HG03175 (cell line): ENCODE results near the gene TCTN1.
A peak's percentile ranks its signal among the peaks of the same experiment; 100 is the strongest.

Source experiments
- ATAC-seq: cut with Tn5 transposase; IDR thresholded peaks from one replicate; pipeline ENCODE4 v1.9.1; 2021; ENCODE audit warnings: mild to moderate bottlenecking, moderate library complexity; ENCODE audit not compliant: unreplicated experiment

TCTN1 gene

DNA sequence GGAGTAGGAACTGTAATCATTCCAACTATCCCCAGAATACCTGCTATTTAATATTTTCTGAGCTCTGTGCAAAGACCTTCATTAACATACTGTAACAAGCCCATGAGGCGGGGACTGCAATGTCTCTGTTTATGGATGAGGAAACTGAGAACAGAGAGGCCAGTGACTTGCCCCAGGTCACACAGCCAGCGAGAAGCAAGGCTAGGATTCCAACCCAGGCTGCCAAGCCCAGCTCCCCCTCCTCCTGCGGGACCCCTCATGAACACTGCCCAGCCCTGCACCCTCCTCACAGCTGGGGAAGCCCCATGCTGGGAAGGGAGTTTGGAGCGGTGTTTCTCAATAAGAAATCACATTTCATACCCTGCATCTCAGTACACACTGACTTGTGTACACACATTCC, 64.1 kb downstream of the TCTN1 start:
- no peak for ATAC-seq

DNA sequence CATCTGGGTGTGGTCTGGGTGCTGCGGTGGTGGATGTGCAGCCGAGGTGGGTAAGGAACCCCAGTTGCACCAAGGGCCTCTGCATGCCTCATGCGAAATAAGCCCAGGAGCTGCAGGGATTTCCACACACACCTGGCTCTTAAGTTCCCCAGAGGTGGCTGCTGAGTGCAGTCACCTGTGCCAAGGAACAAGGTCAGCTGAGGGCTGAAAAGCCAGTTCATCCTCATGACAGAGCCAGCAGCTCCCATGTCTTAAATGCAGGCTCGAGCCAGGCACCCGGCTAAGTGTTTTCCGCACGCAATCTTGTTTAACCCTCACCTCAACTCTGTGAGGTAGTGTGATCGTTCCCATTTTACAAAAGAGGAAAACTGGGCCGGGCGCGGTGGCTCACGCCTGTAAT, 65.3 kb downstream of the TCTN1 start:
- no peak for ATAC-seq

DNA sequence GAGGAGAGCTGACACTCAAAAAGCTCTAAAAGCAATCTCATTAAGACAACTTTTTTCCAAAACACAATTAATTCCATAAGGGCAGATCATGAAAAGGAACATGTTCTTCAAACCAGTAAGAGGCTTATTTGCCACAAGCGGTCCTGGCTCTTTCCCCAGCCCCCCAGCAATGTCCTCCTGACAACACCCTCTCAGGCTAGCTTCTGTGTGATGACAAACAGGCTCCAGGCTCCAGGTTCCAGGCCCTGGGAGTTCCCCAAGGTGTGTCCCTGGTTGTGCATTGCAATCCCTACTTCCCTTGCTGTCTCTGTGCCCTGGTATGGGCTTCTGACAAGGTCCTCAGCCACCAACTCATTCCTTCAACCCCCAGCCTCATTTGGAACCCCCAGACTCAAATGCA, 66.1 kb downstream of the TCTN1 start:
- no peak for ATAC-seq

DNA sequence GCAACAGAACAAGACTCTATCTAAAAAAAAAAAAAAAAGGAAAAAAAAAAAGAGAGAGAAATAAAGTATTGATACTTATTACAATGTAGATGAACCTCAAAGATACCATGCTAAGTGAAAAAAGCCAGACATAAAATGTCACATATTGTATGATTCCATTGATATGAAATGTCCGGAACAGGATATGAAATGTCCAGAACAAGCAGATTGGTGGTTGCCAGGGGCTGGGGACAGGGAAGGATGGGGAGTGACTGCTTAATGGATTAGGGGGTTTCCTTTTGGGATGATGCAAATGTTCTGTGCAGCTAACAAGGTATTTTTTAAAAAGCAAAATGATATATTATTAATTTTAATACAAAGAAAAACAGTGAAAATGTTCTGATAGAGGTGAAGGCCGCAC, 70.0 kb downstream of the TCTN1 start:
- no peak for ATAC-seq

DNA sequence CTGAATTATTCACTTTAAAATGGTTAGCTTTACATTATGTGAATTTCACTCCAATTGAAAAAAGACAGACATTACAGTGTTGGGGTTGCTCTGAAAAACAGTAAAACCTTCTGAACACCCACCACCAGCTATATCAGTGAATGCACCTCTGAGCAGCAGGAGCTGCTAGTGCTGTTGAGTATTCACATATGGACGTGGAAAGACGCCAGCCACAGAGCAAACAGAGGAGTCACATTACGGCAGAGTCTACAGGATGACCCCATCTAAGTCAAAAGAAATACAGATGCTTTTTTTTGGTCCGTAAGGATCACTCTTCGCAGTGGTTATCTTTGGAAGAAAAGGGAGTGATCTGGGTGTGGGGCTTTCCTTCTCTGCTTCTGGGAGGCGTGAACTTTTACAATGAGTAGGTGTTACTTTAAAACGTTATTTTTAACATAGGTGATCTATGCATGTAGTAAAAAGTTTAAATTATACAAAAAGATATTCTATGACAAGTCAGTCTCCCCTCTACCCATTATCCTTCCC, 70.4 kb downstream of the TCTN1 start:
- ATAC-seq = no peak

DNA sequence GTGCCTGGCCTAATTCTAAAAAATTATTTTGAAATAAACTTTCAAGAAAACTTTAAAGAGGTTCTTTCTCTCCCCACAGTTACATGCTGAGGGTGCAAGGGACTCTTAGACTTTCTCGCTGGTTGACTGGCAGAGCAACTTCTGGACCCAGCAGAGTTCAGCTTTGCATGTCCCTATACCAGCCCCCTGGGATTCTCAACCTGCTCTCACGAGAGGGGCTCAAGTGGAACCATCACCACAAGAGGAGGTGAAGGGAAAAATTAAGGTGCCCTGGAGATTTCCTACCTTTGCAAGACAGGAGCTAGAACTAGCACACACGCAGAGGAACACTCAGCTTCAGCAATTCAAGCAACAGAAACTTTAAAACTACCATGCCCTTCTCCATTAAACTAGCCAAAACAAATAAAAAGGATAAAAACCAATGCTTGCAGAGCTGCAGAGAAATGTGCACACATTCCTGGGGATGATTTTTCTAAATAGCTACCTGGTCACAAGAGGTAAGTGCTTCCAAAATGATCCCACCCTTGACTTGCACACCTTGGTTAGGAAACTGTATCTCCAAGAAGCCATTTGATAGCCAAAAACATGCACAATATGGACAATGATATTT, 72.5 kb downstream of the TCTN1 start:
- no peak for ATAC-seq

DNA sequence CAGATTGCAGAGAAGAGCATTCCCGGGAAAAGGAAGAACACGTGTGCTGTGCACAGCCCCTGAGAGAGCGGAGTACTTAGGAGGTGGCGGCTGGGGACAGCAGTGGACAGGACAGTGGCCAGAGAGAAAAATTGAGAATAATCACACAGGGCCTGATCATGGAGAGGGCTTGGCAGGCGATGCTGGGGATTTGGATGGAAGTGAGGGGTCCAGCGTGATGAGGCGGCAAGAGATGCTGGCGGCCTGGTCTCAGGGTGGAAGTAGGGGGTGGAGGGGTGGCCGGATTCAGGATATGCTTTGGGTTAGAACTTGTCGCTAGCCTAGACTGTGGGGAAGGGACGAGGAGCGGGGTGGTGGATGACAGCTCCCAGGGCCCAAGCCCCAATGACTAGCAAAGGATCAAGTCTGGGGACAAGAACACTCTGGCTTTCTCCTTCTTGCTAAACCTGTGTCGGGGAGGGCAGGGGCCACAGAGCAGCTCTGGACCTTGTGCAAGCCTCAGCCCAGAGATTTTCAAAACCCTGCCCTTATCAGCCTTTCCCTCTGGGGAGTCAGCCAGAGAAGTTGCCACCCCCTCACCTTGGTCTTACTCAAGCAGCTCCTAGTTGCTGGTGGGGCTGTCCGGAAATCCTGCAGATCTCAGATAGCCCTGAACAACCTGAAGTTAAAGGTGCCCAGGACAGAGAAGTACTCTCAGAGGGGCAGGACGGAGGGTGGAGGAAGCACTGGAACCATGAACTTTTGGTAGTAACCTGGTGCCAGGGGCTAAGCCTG, 73.7 kb downstream of the TCTN1 start:
- ATAC-seq = no peak

DNA sequence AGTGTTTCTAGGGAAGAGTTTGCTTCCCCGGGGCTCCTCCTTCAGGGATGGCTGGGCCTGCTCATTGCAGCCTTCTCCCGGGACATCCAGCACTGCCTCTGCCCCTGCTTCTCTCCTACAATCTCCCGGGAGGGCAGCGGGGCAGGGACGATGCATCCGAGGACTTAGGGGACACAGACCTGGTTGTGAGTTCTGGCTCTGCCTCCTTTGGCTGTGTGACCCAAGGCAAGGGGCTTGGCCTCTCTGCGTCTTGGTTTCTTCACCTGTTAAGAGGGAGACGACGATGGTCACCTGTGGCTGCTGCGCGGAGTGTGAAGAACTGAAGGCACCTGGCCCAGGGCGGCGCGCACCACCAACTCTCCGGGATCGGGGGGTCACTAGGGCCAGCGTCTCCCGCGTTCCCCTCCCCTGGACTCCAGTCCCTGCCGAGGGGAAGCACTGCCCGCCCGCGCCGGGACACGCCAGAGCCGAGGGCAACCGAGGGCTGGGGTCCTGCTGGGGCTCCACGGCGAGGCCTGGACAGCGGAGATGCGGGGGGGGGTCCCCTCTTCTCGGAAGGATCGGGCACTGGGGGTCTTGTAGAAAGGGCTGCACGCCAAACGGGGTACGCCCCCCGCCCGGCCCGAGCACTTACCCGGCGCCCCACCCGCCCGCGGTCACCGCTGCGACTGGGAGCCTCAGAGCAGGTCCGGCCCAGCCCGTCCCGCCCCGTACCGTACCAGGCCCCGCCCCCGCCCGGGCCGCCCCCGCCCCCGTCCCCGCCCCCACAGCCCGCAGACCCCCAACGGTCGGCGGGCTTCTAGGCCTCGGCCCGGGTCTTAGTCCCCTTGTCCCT, 74.7 kb downstream of the TCTN1 start, which contains the start of gene HVCN1:
HVCN1 (minus strand) TSS at position 670 of the 835 bp plus-strand sequence. CDS start 5,870 bp downstream, outside the sequence.
- ATAC-seq = peak; percentile 27

DNA sequence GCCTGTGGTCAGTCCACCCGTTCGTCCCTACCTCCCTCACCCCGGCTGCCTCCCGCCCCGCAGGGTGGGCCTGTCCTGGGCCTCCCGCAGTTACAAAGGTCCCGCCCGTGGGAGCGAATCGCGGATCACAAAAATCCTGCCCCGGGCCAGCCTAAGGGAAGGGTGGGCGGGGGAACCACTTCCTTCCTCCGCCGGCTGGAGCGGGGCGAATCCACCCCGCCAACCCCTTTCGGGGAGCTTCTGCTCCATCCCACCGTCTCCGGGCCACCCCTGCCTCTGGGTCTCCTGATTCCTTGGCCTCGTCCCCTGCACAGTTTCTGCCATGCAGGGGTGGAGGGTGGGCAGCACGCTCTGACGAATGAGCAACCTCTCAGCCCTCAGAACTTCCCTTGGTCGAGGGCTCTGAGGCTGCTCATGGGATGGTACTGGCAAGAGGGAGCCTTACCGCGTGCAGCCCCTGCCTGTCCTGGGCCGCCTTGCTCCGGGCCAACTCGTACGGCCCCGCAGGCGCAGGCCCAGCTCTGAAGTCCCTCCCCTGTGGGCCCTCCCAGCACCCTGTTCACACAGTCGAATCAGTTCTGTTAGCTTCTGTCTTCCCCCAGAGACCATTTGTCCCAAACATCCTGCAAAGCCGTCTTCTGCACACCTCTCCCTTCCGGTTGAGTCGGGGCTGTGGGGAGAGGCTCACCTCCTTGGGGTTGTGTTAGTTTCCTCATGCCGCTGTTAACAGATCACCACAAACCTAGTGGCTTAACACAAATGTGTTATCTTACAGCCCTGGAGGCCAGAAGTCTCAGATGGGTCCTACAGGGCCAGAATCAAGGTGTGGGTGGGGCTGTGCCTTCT, 75.6 kb downstream of the TCTN1 start:
- peak; percentile 54 for ATAC-seq

DNA sequence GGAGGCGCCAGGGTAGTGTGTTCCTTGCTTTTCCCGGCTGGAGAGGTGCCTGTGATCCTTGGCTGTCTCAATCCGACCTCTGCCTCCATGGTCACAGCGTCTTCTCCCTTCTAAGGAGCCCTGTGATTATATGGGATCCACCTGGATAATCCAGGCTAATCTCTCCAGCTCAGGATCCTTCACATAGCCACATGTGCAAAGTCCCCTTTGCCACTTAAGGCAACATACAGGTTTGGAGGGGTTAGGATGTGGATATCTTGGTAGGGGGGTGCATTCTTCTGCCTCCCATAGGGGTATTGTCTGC, 76.2 kb downstream of the TCTN1 start:
- no peak for ATAC-seq

DNA sequence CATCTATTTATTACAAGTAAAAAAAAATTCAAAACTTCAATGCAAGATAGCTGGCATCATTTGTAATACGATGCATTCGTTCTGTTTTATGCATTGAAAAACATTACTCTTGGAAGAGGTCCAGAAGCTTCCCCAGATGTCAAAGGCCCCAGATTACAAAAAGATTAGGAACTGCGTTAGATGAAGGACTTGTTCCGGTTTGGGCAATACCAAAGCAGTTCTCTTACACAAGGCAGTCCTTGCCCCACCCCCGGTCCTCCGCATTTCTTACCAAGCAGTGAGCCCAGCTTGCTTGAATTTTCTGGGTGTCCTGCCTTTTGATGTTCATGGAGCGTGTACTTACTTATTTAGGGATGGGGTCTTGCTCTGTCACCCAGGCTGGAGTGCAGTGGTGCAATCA, 79.8 kb downstream of the TCTN1 start:
- no peak for ATAC-seq

DNA sequence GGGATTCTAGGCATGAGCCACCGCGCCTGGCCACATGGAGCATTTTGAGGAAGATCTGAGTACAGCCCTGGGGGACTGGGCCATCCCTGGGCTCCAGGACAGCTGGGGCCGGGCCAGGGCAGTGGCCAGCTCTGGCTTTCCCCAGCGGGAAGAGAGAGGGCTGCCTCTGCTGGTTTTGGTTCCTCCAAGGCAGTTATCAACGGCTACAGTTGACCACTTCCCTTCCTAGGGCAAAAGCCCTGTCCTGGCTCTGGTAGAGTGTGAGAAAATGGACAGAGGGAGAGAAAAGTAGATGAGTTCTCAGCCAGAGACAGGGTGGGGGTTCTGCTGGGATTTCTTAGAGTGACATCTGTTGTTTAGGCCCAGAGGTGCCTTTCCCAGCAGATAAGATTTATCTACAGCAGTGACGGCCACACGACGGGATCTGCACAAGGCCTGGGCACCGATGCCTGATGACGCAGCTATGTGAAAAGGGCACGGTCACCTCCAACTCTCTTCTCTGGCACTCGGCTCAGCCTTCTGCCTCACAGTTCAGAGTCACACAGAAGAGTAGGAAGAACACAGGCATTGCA, 80.5 kb downstream of the TCTN1 start:
- no peak for ATAC-seq

DNA sequence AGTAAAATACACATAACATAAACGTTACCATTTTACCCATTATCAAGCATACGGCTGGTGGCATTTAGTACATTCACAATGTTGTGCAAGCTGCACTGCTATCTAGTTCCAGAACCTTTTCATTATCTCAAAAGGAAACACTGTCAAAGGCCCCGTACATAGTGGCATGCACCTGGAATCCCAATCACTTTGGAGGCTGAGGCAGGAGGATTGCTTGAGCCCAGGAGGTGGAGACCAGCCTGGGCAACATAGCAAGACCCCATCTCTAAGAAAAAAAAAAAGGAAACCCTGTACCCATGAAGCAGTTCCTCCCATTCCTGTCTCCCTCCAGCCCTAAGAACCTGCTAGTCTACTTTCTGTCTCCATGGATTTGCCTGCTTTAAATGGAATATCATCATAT, 82.4 kb downstream of the TCTN1 start:
- ATAC-seq = no peak

DNA sequence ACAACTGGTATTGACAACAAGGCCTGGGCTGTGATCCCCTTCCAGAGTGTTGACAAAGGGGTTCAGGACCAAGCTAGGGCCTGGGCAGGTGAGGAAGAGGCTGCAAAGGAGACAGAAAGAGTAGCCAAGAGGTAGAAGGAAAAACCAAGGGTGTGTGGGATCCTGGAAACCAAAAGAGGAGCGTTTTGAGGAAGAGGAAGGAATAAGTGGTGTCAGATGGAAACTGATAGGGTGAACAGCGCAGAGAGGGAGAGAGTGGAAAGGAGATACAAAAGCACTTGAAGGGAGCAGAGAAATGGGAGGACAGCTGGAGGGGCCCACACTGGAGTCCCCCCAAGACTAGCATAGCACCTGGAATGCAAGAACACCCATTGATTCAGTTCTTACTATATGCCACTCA, 83.3 kb downstream of the TCTN1 start:
- no peak for ATAC-seq

DNA sequence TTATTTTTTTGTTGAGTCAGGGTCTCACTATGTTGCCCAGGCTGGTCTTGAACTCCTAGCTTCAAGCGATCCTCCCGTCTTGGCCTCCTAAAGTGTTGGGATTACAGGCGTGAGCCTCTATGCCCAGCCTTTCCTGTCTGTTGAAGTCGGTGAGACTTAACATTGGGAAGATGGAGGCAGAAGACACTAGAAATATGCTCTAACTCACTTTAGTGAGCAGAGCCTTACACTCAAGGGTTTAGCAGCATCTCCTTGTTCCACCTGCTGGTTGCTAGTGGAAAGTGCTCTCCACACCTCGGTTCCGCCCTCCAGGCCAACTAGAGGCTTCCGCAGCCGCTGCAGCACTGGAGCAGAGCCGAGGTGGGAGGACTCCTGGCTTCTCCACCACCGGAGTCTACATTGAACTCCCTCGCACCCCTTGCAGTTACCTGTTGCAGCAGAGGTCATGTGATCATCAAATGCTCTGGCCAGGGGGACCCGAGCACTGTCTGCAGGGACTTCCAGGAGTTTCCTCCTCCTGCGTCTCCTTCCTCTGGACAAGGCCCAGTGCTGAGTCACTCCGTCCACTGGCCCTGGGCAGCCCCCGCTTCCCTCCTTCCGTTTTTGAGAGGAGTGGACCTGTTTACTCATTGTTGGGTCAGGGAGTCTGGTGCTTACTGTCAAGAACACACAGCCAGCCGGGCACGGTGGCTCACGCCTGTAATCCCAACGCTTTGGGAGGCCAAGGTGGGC, 84.4 kb downstream of the TCTN1 start:
- peak; percentile 93 for ATAC-seq
